ENCODE measurements around the gene CLTC. TPM values are rescaled to one million over a fixed set of nuclear protein-coding genes. Genes with fewer than 3 reads are reported as not detected.

The CLTC gene
- total and polyA plus RNA-seq, 2 of the 13 experiments (the other 11 are each of a cell fraction or from before 2014, with no cell fraction given), result 134 to 283 TPM

DNA sequence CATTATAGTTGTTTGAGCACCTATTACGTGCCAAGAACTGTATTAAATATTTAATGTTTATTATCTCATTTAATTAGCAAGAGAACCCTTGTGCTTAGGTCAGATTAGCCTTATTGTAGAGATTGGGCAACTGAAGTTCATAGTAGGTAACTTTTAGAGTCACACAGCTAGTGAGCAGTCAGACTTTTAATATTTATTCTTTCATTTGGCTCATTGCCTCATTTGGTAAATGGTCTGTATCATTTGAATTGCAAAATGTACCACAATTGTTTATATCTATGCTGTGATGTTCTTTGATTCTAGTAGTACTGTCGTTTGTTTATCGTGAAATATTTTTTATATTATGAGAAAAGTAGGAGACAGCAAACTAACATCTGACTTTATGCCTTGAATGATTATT, 7.6 kb downstream of the CLTC start (continued):
- TF ChIP-seq, protein P1, sequence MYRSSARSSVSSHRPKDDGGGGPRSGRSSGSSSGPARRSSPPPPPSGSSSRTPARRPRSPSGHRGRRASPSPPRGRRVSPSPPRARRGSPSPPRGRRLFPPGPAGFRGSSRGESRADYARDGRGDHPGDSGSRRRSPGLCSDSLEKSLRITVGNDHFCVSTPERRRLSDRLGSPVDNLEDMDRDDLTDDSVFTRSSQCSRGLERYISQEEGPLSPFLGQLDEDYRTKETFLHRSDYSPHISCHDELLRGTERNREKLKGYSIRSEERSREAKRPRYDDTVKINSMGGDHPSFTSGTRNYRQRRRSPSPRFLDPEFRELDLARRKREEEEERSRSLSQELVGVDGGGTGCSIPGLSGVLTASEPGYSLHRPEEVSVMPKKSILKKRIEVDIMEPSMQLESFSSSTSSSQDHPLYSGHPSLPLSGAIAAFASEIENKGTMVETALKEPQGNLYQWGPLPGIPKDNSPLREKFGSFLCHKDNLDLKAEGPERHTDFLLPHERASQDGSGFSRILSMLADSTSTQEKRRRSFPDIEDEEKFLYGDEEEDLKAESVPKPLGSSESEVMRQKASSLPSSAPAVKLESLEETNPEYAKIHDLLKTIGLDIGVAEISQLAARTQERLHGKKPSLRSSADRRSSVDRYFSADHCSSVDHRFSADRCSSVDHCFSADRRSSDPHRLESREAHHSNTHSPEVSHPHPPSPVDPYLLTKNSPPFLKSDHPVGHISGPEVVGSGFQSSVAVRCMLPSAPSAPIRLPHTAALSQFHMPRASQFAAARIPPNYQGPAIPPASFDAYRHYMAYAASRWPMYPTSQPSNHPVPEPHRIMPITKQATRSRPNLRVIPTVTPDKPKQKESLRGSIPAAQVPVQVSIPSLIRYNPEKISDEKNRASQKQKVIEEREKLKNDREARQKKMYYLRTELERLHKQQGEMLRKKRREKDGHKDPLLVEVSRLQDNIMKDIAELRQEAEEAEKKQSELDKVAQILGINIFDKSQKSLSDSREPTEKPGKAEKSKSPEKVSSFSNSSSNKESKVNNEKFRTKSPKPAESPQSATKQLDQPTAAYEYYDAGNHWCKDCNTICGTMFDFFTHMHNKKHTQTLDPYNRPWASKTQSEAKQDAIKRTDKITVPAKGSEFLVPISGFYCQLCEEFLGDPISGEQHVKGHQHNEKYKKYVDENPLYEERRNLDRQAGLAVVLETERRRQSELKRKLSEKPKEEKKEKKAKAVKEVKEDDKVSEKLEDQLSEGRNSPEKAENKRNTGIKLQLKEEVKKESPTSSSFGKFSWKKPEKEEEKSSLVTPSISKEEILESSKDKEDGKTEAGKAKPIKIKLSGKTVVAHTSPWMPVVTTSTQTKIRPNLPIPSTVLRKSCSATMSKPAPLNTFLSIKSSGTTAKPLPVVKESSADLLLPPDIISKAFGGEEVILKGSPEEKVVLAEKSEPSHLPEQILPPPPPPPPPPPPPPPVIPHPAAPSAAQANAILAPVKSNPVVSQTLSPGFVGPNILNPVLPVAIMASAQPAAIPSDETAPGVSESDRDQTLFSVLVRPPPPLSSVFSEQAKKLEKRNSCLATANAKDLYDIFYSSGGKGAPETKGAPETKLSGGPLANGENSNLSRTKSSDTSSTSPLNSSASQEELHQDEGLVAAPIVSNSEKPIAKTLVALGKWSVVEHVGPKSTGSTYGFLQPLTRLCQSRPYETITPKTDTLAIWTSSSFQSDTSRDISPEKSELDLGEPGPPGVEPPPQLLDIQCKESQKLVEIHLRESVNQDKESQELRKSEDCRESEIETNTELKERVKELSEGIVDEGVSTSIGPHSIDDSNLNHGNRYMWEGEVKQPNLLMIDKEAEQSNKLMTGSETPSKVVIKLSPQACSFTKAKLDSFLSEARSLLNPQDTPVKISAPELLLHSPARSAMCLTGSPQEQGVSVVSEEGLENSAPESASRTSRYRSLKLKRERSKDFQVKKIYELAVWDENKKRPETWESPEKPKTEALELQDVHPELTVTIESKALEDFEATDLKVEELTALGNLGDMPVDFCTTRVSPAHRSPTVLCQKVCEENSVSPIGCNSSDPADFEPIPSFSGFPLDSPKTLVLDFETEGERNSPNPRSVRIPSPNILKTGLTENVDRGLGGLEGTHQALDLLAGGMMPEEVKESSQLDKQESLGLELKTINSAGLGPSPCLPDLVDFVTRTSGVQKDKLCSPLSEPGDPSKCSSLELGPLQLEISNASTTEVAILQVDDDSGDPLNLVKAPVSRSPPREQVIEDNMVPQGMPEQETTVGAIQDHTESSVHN (CRISPR knock-in tag; IDR thresholded peaks at IDR 0.05), result no peak
- TF ChIP-seq FOXP1 (IDR thresholded peaks at IDR 0.05) (no peak), FOXP1 (CRISPR knock-in tag; IDR thresholded peaks at IDR 0.05) (no peak), ZNF335 (CRISPR knock-in tag; IDR thresholded peaks at IDR 0.05) (no peak), HIVEP1 (CRISPR knock-in tag; IDR thresholded peaks at IDR 0.05) (no peak), KAT8 (CRISPR knock-in tag; IDR thresholded peaks at IDR 0.05) (no peak), ZNF546 (CRISPR knock-in tag; conservative IDR thresholded peaks at IDR 0.05) (no peak), PRMT3 (CRISPR knock-in tag; IDR thresholded peaks at IDR 0.05; ENCODE audit: borderline replicate concordance, low read depth) (no peak), ZBTB42 (CRISPR knock-in tag; IDR thresholded peaks at IDR 0.05) (no peak), ZNF781 (CRISPR knock-in tag; IDR thresholded peaks at IDR 0.05; ENCODE audit: borderline replicate concordance, not compliant biosample characterization) (no peak)
- TF ChIP-seq, protein P2, sequence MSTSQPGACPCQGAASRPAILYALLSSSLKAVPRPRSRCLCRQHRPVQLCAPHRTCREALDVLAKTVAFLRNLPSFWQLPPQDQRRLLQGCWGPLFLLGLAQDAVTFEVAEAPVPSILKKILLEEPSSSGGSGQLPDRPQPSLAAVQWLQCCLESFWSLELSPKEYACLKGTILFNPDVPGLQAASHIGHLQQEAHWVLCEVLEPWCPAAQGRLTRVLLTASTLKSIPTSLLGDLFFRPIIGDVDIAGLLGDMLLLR (CRISPR knock-in tag; IDR thresholded peaks at IDR 0.05), result no peak
